ENCODE results near the gene WWC2. TPM values are rescaled to one million over a fixed set of nuclear protein-coding genes. Genes with fewer than 3 reads are reported as not detected.

WWC2 gene
- total RNA-seq, 1 donor from 2014 or later: 39.6 TPM

- H3F3A ChIP-seq (ENCODE audit: low read depth): peaks cover 5% of the 10 kb centered on the region
- H3K79me2 ChIP-seq (ENCODE audit: low read depth): peaks cover 92% of the 10 kb centered on the region
- H3K9me3 Mint-ChIP-seq: peaks cover 3% of the 10 kb centered on the region
- H3K4me1 ChIP-seq: peaks cover 18% of the 10 kb centered on the region
- H3K27me3 Mint-ChIP-seq (ENCODE audit: insufficient read depth, low read depth): no peaks in the 10 kb centered on the region
- H3K4me3 ChIP-seq: no peak overlapping the region
- no peak overlapping the region for H3K4me2 ChIP-seq
- H4K20me1 ChIP-seq (ENCODE audit: low read depth): peaks cover 31% of the 10 kb centered on the region
- H3K9ac ChIP-seq: no peak overlapping the region
- no peak overlapping the region for H3K27ac Mint-ChIP-seq
- no peaks in the 10 kb centered on the region for H3K36me3 ChIP-seq
- no peak overlapping the region for H2AFZ ChIP-seq (replicated peaks)
- DNase-seq (ENCODE audit: low spot score): no peak
- H3K9me3 ChIP-seq (ENCODE audit: low read depth): no peaks in the 10 kb centered on the region
- peaks cover 11% of the 10 kb centered on the region for H3K4me1 Mint-ChIP-seq
- H3K27ac ChIP-seq: no peak overlapping the region
- no peak for TF ChIP-seq EZH2phosphoT487 (IDR thresholded peaks at IDR 0.05)
- TF ChIP-seq EZH2 (IDR thresholded peaks at IDR 0.05): no peak
- no peak for TF ChIP-seq CTCF (IDR thresholded peaks at IDR 0.05)
- H3K36me3 Mint-ChIP-seq: no peaks in the 10 kb centered on the region
- no peak overlapping the region for H3K4me3 Mint-ChIP-seq
- H3K27me3 ChIP-seq: no peaks in the 10 kb centered on the region
Observed at GRCh38 chr4:183165376-183165775, 66.3 kb downstream of the WWC2 start.

- no peak for DNase-seq (ENCODE audit: low spot score)
- no peaks in the 10 kb centered on the region for H3K27me3 Mint-ChIP-seq (ENCODE audit: insufficient read depth, low read depth)
- peaks cover 3% of the 10 kb centered on the region for H3K9me3 Mint-ChIP-seq
- TF ChIP-seq CTCF (IDR thresholded peaks at IDR 0.05) (no peak), EZH2 (IDR thresholded peaks at IDR 0.05) (no peak), EZH2phosphoT487 (IDR thresholded peaks at IDR 0.05) (no peak)
- H3K9ac ChIP-seq: no peak overlapping the region
- peaks cover 21% of the 10 kb centered on the region for H3K4me1 Mint-ChIP-seq
- no peak overlapping the region for H2AFZ ChIP-seq (replicated peaks)
- peaks cover 27% of the 10 kb centered on the region for H3K4me1 ChIP-seq
- no peaks in the 10 kb centered on the region for H3K9me3 ChIP-seq (ENCODE audit: low read depth)
- no peaks in the 10 kb centered on the region for H3K36me3 ChIP-seq
- peaks cover 15% of the 10 kb centered on the region for H3F3A ChIP-seq (ENCODE audit: low read depth)
- H3K36me3 Mint-ChIP-seq: no peaks in the 10 kb centered on the region
- H3K4me3 Mint-ChIP-seq: no peak overlapping the region
- no peaks in the 10 kb centered on the region for H3K27me3 ChIP-seq
- H4K20me1 ChIP-seq (ENCODE audit: low read depth): peaks cover 40% of the 10 kb centered on the region
- no peak overlapping the region for H3K27ac Mint-ChIP-seq
- no peak overlapping the region for H3K4me2 ChIP-seq
- no peak overlapping the region for H3K4me3 ChIP-seq
- peaks cover 93% of the 10 kb centered on the region for H3K79me2 ChIP-seq (ENCODE audit: low read depth)
- H3K27ac ChIP-seq: no peak overlapping the region
Observed at GRCh38 chr4:183170894-183171293, 71.8 kb downstream of the WWC2 start.

DNA sequence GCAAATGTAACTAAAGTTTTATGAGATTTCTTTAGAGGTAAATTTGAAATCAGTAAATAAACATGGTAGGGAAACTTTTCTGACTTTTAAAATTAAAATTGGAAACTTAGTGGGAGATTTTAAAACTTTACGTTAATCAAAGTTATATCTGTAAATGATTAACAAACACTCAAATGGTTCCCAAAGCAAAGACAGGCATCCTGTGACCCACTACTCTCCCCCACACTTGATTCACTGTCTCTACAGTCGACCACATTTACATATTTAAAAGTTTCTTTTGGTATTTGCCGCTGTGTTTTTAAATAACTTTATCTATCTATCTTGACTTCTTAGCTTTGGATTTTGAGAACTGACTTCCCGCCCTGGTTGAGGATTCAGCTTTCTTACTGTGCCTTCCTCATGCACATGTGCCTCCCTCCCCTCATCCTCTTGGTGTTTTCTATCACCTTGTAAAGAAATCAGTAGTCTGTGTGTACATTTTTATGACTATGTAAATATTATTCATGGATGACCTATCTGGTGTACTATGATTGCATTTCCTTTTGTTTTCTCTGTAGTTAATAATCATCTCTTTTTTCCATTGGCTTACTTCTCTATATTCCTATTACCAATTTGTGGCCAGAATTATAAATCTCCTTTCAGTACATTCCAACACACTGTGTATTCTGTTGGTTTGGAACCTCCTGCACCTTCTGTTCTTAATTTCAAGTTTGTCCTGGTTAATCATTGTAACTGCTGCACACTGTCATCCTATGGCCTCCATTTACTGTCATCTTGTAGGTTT lies 72.6 kb downstream of the WWC2 start:
- peaks cover 21% of the 10 kb centered on the region for H3K4me1 Mint-ChIP-seq

More for the DNA sequence above, 72.6 kb downstream of the WWC2 start:
- H3K4me3 ChIP-seq: no peak overlapping the region
- Mint-ChIP-seq H3K27ac (no peak overlapping the region), H3K27me3 (ENCODE audit: insufficient read depth, low read depth) (peaks cover 2% of the 10 kb centered on the region), H3K9me3 (peaks cover 3% of the 10 kb centered on the region), H3K4me3 (no peak overlapping the region), H3K36me3 (no peaks in the 10 kb centered on the region)
- H3K27me3 ChIP-seq: no peaks in the 10 kb centered on the region
- peaks cover 93% of the 10 kb centered on the region for H3K79me2 ChIP-seq (ENCODE audit: low read depth)
- H3K4me1 ChIP-seq: peaks cover 27% of the 10 kb centered on the region
- H3K9me3 ChIP-seq (ENCODE audit: low read depth): no peaks in the 10 kb centered on the region
- no peak overlapping the region for H2AFZ ChIP-seq (replicated peaks)
- no peak overlapping the region for H3K27ac ChIP-seq
- peaks cover 40% of the 10 kb centered on the region for H4K20me1 ChIP-seq (ENCODE audit: low read depth)
- no peak overlapping the region for H3K9ac ChIP-seq
- H3K4me2 ChIP-seq: no peak overlapping the region
- TF ChIP-seq EZH2 (IDR thresholded peaks at IDR 0.05) (no peak), EZH2phosphoT487 (IDR thresholded peaks at IDR 0.05) (no peak), CTCF (IDR thresholded peaks at IDR 0.05) (no peak)
- no peaks in the 10 kb centered on the region for H3K36me3 ChIP-seq
- no peak for DNase-seq (ENCODE audit: low spot score)
- H3F3A ChIP-seq (ENCODE audit: low read depth): peaks cover 15% of the 10 kb centered on the region
